SK-N-SH (cell line): ENCODE measurements around the gene TMPRSS13. TPM values are rescaled to one million over a fixed set of nuclear protein-coding genes. Genes with fewer than 3 reads are reported as not detected.

Source experiments
- CTCF ChIA-PET: fragments of 300-600, 350-600 bp; formaldehyde crosslinking; extraction: SDS; loops from one replicate; lab custom pipeline; 2021; lab: Yijun Ruan, JAX
- POLR2A ChIA-PET: fragments of 350-600 bp; sonication (Branson Sonifier 250); formaldehyde crosslinking; extraction: SDS; loops from one replicate; lab custom pipeline; 2020; ENCODE audit warnings: antibody characterized with exemption, inconsistent platforms; lab: Yijun Ruan, JAX
- DNase-seq: peaks from one replicate; pipeline ENCODE4 v3.0.0; 2012
- H2AFZ ChIP-seq: fragments of 200-600 bp; sonication (generic); 2 replicates; pipeline ENCODE4 v1.8.1; 2016; ENCODE audit warnings: antibody characterized with exemption, mild to moderate bottlenecking, low read depth
- H3F3A ChIP-seq: fragments of 200-600 bp; sonication (generic); replicated peaks from 2 replicates; pipeline ENCODE3; 2016; ENCODE audit warnings: antibody characterized with exemption, mild to moderate bottlenecking; ENCODE audit not compliant: insufficient read depth
- H3K27ac ChIP-seq, 2 experiments: fragments of 200-500 bp in 1 of 2; fragments of 200-600 bp in 1 of 2; sonication (Bioruptor generic) in 1 of 2; sonication (generic), shearing (Covaris generic) in 1 of 2; 2 replicates each; pipeline versions ENCODE4 v1.5.1 to v1.6.1; 2014 to 2016; ENCODE audit warnings: low read depth in 2 of 2, inconsistent platforms in 1 of 2, low read length in 1 of 2, mild to moderate bottlenecking in 1 of 2, mixed read lengths in 1 of 2
- H3K27me3 ChIP-seq: fragments of 200-600 bp; sonication (generic), shearing (Covaris generic); 2 replicates; pipeline ENCODE4 v1.6.1; 2016; ENCODE audit warnings: mixed run types; ENCODE audit not compliant: insufficient read depth
- H3K36me3 ChIP-seq, 2 experiments: fragments of 200-500 bp in 1 of 2; fragments of 200-600 bp in 1 of 2; sonication (Bioruptor generic) in 1 of 2; sonication (generic) in 1 of 2; replicated peaks in 1 of 2; 2 replicates each; pipeline versions ENCODE3 to v1.5.1; 2014 to 2016; ENCODE audit warnings: low read length in 1 of 2, mild to moderate bottlenecking in 1 of 2; ENCODE audit not compliant: insufficient read depth in 2 of 2, control insufficient read depth in 1 of 2
- H3K4me1 ChIP-seq, 2 experiments: fragments of 200-500 bp in 1 of 2; fragments of 200-600 bp in 1 of 2; sonication (Bioruptor generic) in 1 of 2; sonication (generic), shearing (Covaris generic) in 1 of 2; 2 replicates each; pipeline versions ENCODE4 v1.5.1 to v1.6.1; 2014 to 2016; ENCODE audit warnings: low read depth in 1 of 2, low read length in 1 of 2, mixed run types in 1 of 2; ENCODE audit not compliant: insufficient read depth in 2 of 2, control insufficient read depth in 1 of 2
- H3K4me2 ChIP-seq: fragments of 200-600 bp; sonication (generic), shearing (Covaris generic); 2 replicates; pipeline ENCODE4 v1.6.1; 2017; ENCODE audit warnings: mixed run types
- H3K4me3 ChIP-seq, 2 experiments: fragments of 200-500 bp in 1 of 2; fragments of 200-600 bp in 1 of 2; sonication (Bioruptor generic) in 1 of 2; sonication (generic), shearing (Covaris generic) in 1 of 2; 2 replicates each; pipeline versions ENCODE4 v1.5.1 to v1.8.1; 2014 to 2016; ENCODE audit warnings: low read depth in 2 of 2, inconsistent platforms in 1 of 2, low read length in 1 of 2, mild to moderate bottlenecking in 1 of 2, mixed read lengths in 1 of 2, moderate library complexity in 1 of 2
- H3K79me2 ChIP-seq: fragments of 200-600 bp; sonication (generic); 2 replicates; pipeline ENCODE4 v1.8.1; 2017; ENCODE audit warnings: mild to moderate bottlenecking; ENCODE audit not compliant: insufficient read depth
- H3K9ac ChIP-seq: fragments of 200-600 bp; sonication (generic); 2 replicates; pipeline ENCODE4 v1.6.1; 2017; ENCODE audit warnings: mixed run types
- H3K9me2 ChIP-seq: fragments of 200-600 bp; sonication (generic); 2 replicates; pipeline ENCODE4 v1.6.1; 2017; ENCODE audit warnings: mixed run types
- H3K9me3 ChIP-seq: fragments of 200-600 bp; sonication (generic); 2 replicates; pipeline ENCODE4 v1.6.1; 2017; ENCODE audit warnings: mixed run types, mild to moderate bottlenecking, moderate library complexity
- H4K20me1 ChIP-seq: fragments of 200-600 bp; sonication (generic); 2 replicates; pipeline ENCODE4 v1.6.1; 2017; ENCODE audit warnings: mild to moderate bottlenecking, mixed run types; ENCODE audit not compliant: insufficient read depth
- CTCF ChIP-seq: fragments of 200-600 bp; sonication (generic); IDR thresholded peaks from 2 replicates; pipeline ENCODE4 v1.6.1; 2017; ENCODE audit warnings: antibody characterized with exemption, mild to moderate bottlenecking, moderate library complexity
- ELF1 ChIP-seq: IDR thresholded peaks from 2 replicates; pipeline ENCODE4 v1.4.0; 2012
- EP300 ChIP-seq, 2 experiments: IDR thresholded peaks; 2 replicates each; pipeline versions ENCODE4 v1.4.0 to v1.6.1; 2012; ENCODE audit warnings: borderline replicate concordance in 1 of 2, low read depth in 1 of 2, low read length in 1 of 2
- EZH2phosphoT487 ChIP-seq: fragments of 200-600 bp; sonication (generic); IDR thresholded peaks from 2 replicates; pipeline ENCODE4 v1.6.1; 2017; ENCODE audit warnings: low read depth, mixed run types, mild to moderate bottlenecking, antibody characterized with exemption, moderate library complexity, borderline replicate concordance
- FOSL2 ChIP-seq: IDR thresholded peaks from 2 replicates; pipeline ENCODE4 v1.4.0; 2012; ENCODE audit warnings: low read depth, mild to moderate bottlenecking, moderate library complexity, borderline replicate concordance
- FOXJ3 ChIP-seq: sonication (generic); formaldehyde crosslinking; IDR thresholded peaks from 2 replicates; pipeline ENCODE4 v1.5.1; 2020; ENCODE audit warnings: mild to moderate bottlenecking, missing genetic modification reagents
- FOXM1 ChIP-seq: IDR thresholded peaks from 2 replicates; pipeline ENCODE4 v1.4.0; 2012; ENCODE audit warnings: low read depth, mild to moderate bottlenecking
- GABPA ChIP-seq: IDR thresholded peaks from 2 replicates; pipeline ENCODE4 v1.4.0; 2012; ENCODE audit warnings: low read depth, mild to moderate bottlenecking
- NRF1 ChIP-seq: IDR thresholded peaks from 2 replicates; pipeline ENCODE4 v1.6.1; 2012; ENCODE audit warnings: low read depth, mild to moderate bottlenecking, low read length
- POLR2AphosphoS5 ChIP-seq: IDR thresholded peaks from 2 replicates; pipeline ENCODE4 v1.6.1; 2012; ENCODE audit warnings: low read depth, low read length
- RCOR1 ChIP-seq: fragments of 150-350 bp; IDR thresholded peaks from 2 replicates; pipeline ENCODE4 v1.6.1; 2017; ENCODE audit warnings: antibody characterized with exemption, low read length
- REST ChIP-seq: IDR thresholded peaks from 2 replicates; pipeline ENCODE4 v1.6.1; 2012; ENCODE audit warnings: mild to moderate bottlenecking, low read depth, low read length, moderate library complexity
- SIN3A ChIP-seq: IDR thresholded peaks from 2 replicates; pipeline ENCODE4 v1.6.1; 2012; ENCODE audit warnings: low read depth, mild to moderate bottlenecking, low read length, moderate library complexity, borderline replicate concordance
- SMC3 ChIP-seq: IDR thresholded peaks from 2 replicates; pipeline ENCODE4 v1.6.1; 2012; ENCODE audit warnings: low read depth, low read length, improper control_type of control experiment
- TCF12 ChIP-seq: IDR thresholded peaks from 2 replicates; pipeline ENCODE4 v1.4.0; 2012
- USF1 ChIP-seq: IDR thresholded peaks from 2 replicates; pipeline ENCODE4 v1.4.0; 2012; ENCODE audit warnings: low read depth, borderline replicate concordance
- YY1 ChIP-seq: IDR thresholded peaks from 2 replicates; pipeline ENCODE4 v1.4.0; 2012; ENCODE audit warnings: low read depth, mild to moderate bottlenecking
- WGBS: methylation state at CpG from one replicate; pipeline ENCODE4 v1.1.6; 2017; ENCODE audit warnings: low lambda C conversion rate; 5-methylcytosine and 5-hydroxymethylcytosine counted together
- polyA plus RNA-seq, 3 experiments: library from polyadenylated mRNA; depleted of rRNA; stranded (reverse); fragments of >200 nt; gene quantifications; 2 replicates each; pipeline ENCODE4 v1.2.3, GENCODE V29; 2012
- TF ChIP-seq, protein P1 (sequence below): IDR thresholded peaks from 2 replicates; pipeline ENCODE4 v1.4.0; 2012; ENCODE audit warnings: low read depth
- TF ChIP-seq, protein P2 (sequence below): fragments of 150-350 bp; IDR thresholded peaks from 2 replicates; pipeline ENCODE4 v1.6.1; 2016; ENCODE audit warnings: mild to moderate bottlenecking, low read depth, low read length

The TMPRSS13 gene
- polyA plus RNA-seq, 1 of the 3 experiments (the other 2 are of a cell fraction) = not detected

DNA sequence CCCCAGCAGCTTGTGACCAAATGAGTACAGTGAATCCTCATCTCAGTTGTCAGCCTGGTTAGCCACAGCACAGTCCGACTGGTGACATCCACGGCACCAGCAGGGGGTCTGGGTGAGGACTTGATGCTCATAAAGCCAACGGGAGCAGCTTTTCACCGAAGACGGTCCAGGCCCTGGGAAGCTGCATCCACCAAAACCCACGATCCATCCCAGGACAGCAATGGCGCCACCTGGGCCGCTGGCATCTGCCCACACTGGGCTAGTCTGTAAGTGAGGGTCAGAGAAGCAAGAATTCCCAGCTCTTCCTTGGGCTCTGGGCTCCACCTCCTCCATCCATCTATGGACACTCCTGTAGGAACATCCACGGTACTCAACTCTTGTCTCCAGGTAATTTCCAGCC, 27.6 kb downstream of the TMPRSS13 start (continued):
- TF ChIP-seq CTCF = no peak
- TF ChIP-seq POLR2AphosphoS5 = no peak
- no peak for TF ChIP-seq YY1
- no peak for TF ChIP-seq EP300 (IDR thresholded peaks at IDR 0.05; ENCODE audit: borderline replicate concordance in 1 of 2, low read depth in 1 of 2, low read length in 1 of 2)

GRCh38 chr11:117900720-117901440, 28.3 kb downstream of the TMPRSS13 start:
- H3K79me2 ChIP-seq = no peaks in the 10 kb centered on the region
- H3K4me2 ChIP-seq = no peak overlapping the region
- peaks cover 16% of the 10 kb centered on the region; the same call in 1 of the 2 replicates for H3K27me3 ChIP-seq
- no peak for DNase-seq
- 36% methylated on average over 5 of the region's 11 CpGs for WGBS
- POLR2A ChIA-PET = no interaction called here
- H3K4me3 ChIP-seq = no peak overlapping the region
- TF ChIP-seq POLR2AphosphoS5 (no peak), SMC3 (no peak), GABPA (no peak), FOXM1 (no peak), REST (no peak), EZH2phosphoT487 (no peak), FOSL2 (no peak), SIN3A (no peak), RCOR1 (no peak), NRF1 (no peak), ELF1 (no peak), FOXJ3 (CRISPR knock-in tag) (no peak), USF1 (no peak), TCF12 (no peak), YY1 (no peak)
- TF ChIP-seq, protein P1, sequence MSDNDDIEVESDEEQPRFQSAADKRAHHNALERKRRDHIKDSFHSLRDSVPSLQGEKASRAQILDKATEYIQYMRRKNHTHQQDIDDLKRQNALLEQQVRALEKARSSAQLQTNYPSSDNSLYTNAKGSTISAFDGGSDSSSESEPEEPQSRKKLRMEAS = no peak
- TF ChIP-seq, protein P2, sequence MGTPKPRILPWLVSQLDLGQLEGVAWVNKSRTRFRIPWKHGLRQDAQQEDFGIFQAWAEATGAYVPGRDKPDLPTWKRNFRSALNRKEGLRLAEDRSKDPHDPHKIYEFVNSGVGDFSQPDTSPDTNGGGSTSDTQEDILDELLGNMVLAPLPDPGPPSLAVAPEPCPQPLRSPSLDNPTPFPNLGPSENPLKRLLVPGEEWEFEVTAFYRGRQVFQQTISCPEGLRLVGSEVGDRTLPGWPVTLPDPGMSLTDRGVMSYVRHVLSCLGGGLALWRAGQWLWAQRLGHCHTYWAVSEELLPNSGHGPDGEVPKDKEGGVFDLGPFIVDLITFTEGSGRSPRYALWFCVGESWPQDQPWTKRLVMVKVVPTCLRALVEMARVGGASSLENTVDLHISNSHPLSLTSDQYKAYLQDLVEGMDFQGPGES = no peak
- no peaks in the 10 kb centered on the region for H4K20me1 ChIP-seq
- no peaks in the 10 kb centered on the region; a peak in 1 of 4 replicates for H3K4me1 ChIP-seq
- H3K27ac ChIP-seq = no peak overlapping the region
- H3F3A ChIP-seq = no peaks in the 10 kb centered on the region
- CTCF ChIA-PET = interaction anchor here (0.9 to 2.0 kb wide), 4 partner anchors 8 to 153 kb away, joined by 3 to 10 read pairs (median 4); no protein-coding TSS in a partner anchor
- no peaks in the 10 kb centered on the region for H3K9me3 ChIP-seq
- H3K9ac ChIP-seq = no peak overlapping the region
- H2AFZ ChIP-seq = no peak overlapping the region
- no peaks in the 10 kb centered on the region for H3K36me3 ChIP-seq
- H3K9me2 ChIP-seq = no peaks in the 10 kb centered on the region
